ENCODE measurements around the gene ATOH8. TPM values are rescaled to one million over a fixed set of nuclear protein-coding genes. Genes with fewer than 3 reads are reported as not detected.

The ATOH8 gene
- total RNA-seq, 2 donors from 2014 or later = 40.1 to 49.8 TPM

DNA sequence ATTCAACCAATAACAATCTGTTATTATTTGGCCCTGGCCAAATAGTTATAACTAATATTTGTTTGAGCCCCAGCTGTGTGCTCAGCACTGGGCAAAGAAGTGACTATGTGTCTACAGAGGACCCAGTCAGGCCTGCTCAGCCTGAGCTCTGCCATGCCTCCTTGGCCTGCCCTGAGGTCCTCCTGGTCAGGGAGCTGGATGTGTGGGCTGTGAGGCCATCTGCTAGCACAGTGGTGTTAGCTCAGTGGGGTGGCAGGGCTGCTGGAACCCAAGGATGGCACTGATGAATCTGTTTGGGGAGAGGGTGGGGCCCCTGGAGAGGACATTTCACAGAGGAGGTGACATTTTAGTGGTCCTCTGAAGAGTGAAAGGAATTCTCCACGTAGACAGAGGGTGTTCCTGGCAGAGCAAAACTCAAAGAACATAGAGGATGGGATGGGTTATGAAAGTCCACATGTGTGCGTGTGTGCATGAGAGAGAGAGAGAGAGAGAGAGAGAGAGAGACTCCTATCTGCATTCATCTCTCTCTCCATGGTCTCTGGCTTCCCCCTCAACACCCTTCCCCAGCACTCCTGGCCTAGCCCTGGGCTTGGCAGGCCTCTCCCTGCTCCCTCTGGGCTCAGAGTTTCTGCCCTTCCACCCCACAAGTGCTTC, 21.2 kb upstream of the ATOH8 start:
- H3K9me3 ChIP-seq = no peaks in the 10 kb centered on the region
- no peaks in the 10 kb centered on the region for H3K4me1 ChIP-seq (replicated peaks)
- intact Hi-C loops (cut with DNase I) = loop anchor here (2.0 to 10.0 kb wide), 3 partner anchors 44 to 342 kb away; partner anchors contain the start of gene ST3GAL5
- 84% methylated on average over 2 of the region's 2 CpGs for WGBS
- DNase-seq (ENCODE audit: low spot score) = no peak
- TF ChIP-seq, protein P1, sequence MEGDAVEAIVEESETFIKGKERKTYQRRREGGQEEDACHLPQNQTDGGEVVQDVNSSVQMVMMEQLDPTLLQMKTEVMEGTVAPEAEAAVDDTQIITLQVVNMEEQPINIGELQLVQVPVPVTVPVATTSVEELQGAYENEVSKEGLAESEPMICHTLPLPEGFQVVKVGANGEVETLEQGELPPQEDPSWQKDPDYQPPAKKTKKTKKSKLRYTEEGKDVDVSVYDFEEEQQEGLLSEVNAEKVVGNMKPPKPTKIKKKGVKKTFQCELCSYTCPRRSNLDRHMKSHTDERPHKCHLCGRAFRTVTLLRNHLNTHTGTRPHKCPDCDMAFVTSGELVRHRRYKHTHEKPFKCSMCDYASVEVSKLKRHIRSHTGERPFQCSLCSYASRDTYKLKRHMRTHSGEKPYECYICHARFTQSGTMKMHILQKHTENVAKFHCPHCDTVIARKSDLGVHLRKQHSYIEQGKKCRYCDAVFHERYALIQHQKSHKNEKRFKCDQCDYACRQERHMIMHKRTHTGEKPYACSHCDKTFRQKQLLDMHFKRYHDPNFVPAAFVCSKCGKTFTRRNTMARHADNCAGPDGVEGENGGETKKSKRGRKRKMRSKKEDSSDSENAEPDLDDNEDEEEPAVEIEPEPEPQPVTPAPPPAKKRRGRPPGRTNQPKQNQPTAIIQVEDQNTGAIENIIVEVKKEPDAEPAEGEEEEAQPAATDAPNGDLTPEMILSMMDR (IDR thresholded peaks at IDR 0.05) = no peak
- TF ChIP-seq POLR2AphosphoS5 (IDR thresholded peaks at IDR 0.05) (no peak), POLR2A (IDR thresholded peaks at IDR 0.05) (no peak)
- H3K27me3 ChIP-seq (replicated peaks; ENCODE audit: insufficient read depth) = no peaks in the 10 kb centered on the region
- H3K27ac ChIP-seq = no peak overlapping the region
- no peaks in the 10 kb centered on the region for H3K36me3 ChIP-seq
- H3K4me3 ChIP-seq = no peak overlapping the region

GRCh38 chr2:85733121-85733960, 20.4 kb upstream of the ATOH8 start:
- 92% methylated on average over 17 of the region's 18 CpGs for WGBS
- Histone ChIP-seq H3K27ac (no peak overlapping the region), H3K9me3 (no peaks in the 10 kb centered on the region), H3K4me3 (no peak overlapping the region), H3K27me3 (replicated peaks; ENCODE audit: insufficient read depth) (no peaks in the 10 kb centered on the region), H3K36me3 (no peaks in the 10 kb centered on the region), H3K4me1 (replicated peaks) (no peaks in the 10 kb centered on the region)
- no peak for TF ChIP-seq POLR2A (IDR thresholded peaks at IDR 0.05)
- TF ChIP-seq, protein P1 (IDR thresholded peaks at IDR 0.05) = no peak
- TF ChIP-seq POLR2AphosphoS5 (IDR thresholded peaks at IDR 0.05) = no peak
- intact Hi-C loops (cut with DNase I) = loop anchor here (2.0 to 10.0 kb wide), 3 partner anchors 43 to 341 kb away; partner anchors contain the start of gene ST3GAL5
- DNase-seq (ENCODE audit: low spot score) = no peak

- H3K4me1 ChIP-seq (replicated peaks) = no peaks in the 10 kb centered on the region
- no peaks in the 10 kb centered on the region for H3K27me3 ChIP-seq (replicated peaks; ENCODE audit: insufficient read depth)
- no peaks in the 10 kb centered on the region for H3K9me3 ChIP-seq
- H3K27ac ChIP-seq = no peak overlapping the region
- no peak overlapping the region for H3K4me3 ChIP-seq
- no peaks in the 10 kb centered on the region for H3K36me3 ChIP-seq
- TF ChIP-seq, protein P1 (IDR thresholded peaks at IDR 0.05) = no peak
- no peak for TF ChIP-seq POLR2A (IDR thresholded peaks at IDR 0.05)
- TF ChIP-seq POLR2AphosphoS5 (IDR thresholded peaks at IDR 0.05) = no peak
- 92% methylated on average over 4 of the region's 4 CpGs for WGBS
- DNase-seq (ENCODE audit: low spot score) = no peak
- intact Hi-C loops (cut with DNase I) = loop anchor here (10.0 kb wide), 2 partner anchors 151 to 341 kb away; partner anchors contain the start of gene ST3GAL5
Observed at GRCh38 chr2:85734015-85734414, 19.8 kb upstream of the ATOH8 start.

- intact Hi-C loops (cut with DNase I) = loop anchor here (5.0 to 10.0 kb wide), 3 partner anchors 62 to 340 kb away; partner anchors contain the start of gene ST3GAL5
- 85% methylated on average over 5 of the region's 5 CpGs for WGBS
- TF ChIP-seq POLR2AphosphoS5 (IDR thresholded peaks at IDR 0.05) (no peak), POLR2A (IDR thresholded peaks at IDR 0.05) (no peak)
- TF ChIP-seq, protein P1 (IDR thresholded peaks at IDR 0.05) = no peak
- H3K4me3 ChIP-seq = no peak overlapping the region
- no peaks in the 10 kb centered on the region for H3K36me3 ChIP-seq
- H3K27ac ChIP-seq = no peak overlapping the region
- no peaks in the 10 kb centered on the region for H3K27me3 ChIP-seq (replicated peaks; ENCODE audit: insufficient read depth)
- H3K4me1 ChIP-seq (replicated peaks) = peaks cover 1% of the 10 kb centered on the region
- DNase-seq (ENCODE audit: low spot score) = no peak
- H3K9me3 ChIP-seq = no peaks in the 10 kb centered on the region
Observed at GRCh38 chr2:85734942-85735608, 18.7 kb upstream of the ATOH8 start.

Data from prostate gland (tissue), 2 donors.